HG03565 (cell line): ENCODE results near the gene CATSPERE.
A peak's percentile ranks its signal among the peaks of the same experiment; 100 is the strongest.
"Not testable (repeated sequence)": the region's sequence is repeated elsewhere in the genome, so short reads cannot be mapped to it uniquely, and the experiment has no call there.

ENCODE experiments used
- ATAC-seq: cut with Tn5 transposase; IDR thresholded peaks from one replicate; pipeline ENCODE4 v1.9.1; 2021; ENCODE audit warnings: mild to moderate bottlenecking, moderate library complexity; ENCODE audit not compliant: unreplicated experiment

CATSPERE gene

DNA sequence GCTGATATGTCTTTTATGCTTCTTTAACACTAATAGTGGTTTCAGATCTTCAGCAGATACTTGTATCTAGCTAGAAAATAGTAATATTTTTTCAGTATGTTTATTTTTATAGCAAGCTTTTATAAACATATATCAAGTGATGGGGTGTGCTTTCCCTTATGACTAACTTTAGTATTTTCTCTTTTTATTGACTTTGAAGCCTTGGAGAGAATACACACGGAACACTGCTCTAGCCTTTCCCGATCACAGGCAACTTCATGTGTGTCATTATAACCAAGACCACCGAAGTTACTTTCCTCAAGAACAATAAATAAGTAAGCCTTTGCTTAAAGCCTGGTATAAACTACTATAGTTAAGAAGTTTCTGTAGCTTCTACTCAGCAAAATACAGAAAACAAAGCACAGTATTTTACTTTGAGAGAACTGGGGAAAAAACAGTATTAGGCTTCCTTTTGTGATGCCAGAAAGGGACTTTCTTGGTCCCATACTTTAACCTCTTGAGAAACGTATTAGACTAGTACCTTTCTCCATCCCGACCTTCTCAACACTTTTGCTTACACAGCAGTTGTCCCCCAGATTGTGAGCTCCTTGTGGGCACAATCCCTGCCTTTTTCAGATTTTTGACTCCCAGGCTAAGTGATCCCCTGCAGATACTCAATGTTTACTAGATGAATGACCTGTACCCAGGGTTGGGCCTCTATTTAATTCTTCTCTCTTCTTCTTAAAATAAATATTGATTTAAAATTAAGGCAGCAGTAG is 12.6 kb upstream of the CATSPERE start:
- ATAC-seq: no peak

DNA sequence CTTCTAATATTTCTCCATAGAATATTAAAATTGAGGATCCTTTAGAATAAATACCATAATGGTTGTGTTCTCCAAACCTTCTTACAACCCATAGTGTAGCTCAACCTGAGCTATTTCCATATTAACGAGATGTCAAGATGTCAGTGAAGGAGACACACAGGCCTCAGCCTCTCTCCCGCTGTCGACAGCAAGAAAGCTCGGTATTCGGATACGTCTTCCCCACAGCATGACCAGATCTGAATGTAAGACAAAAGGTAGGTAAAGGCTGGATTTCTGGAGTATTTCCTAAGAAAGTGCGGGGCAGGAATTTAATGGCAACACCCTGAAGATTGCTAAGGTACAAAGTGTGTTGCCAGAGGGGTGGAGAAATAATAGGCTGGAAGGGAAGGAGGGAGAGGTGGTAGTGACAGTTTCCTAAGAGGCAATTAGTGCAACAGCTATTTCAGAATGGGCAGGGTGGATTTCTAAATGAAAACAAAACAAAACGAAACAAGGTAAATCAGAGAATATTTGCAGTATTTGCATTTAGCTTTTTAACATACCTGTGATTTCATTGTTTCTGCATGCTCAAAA is 11.1 kb upstream of the CATSPERE start:
- no peak for ATAC-seq

DNA sequence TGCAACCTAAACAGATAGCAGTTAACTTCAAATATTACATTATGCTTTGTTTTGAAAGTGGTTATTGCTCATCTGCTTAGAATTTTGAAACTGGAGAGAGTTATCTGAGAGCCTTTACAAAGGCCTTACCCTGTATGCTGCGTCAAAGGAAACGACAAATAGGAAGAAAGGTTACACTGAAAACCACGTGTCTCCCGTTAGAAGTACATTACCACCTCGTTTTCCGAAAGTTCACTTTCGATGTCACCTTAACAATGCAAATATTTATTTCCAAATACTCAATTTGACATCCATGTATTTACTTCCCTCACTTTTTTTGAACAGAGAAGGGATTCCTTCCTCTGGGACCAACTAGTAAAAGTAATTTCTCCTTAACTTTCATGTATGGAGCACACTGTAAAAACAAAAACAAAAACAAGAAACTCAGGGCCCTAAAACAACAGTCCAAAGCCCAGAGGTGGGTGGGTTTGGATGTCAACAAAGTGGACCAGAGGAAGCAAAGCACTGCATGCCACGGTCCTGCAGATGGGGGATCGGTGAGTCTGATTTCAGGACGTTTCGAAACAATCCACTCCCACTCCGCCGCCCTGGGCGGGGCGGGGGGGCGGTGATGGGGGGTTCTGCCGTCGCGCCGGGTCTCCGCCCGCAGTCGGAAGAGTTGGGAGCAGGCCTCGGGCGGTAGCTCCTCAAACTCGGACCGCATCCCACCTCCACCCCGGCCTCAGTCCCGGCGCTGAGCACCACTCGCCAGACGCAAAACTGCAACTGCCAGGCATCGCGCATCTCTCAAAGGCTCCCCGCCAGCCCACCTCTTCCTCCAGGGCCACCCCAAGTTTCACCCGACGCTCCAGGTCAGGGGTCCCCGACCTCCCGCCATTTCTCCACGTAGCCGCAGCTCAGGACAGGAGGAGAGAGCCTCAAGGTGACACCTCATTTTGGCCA is 10.2 kb upstream of the CATSPERE start:
- ATAC-seq: no peak

DNA sequence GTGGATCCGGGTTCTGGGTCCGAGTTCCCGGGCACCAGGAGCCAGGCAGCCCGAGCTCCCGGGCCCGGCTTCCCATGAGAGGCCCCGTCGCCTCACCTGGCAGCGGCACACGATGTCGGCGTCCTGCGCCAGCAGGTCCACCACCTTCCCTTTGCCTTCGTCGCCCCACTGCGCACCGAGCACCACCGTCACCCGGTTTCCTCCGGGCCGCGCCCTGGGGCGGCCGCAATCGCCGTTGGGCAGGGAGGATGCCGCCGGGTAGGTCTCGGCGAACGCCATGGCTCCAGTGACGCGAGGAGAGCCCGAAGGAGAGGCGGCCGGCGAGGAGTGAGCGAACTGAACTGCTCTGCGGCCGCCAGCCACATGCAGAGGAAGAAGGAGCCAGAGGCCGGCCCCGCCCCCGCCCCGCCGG is 9.5 kb upstream of the CATSPERE start, which contains the start of gene ADSS2:
TSS of gene ADSS2 (minus strand) at position 371 of the 412 bp plus-strand sequence. CDS start at position 279, 92 bp downstream.
- ATAC-seq: no peak

DNA sequence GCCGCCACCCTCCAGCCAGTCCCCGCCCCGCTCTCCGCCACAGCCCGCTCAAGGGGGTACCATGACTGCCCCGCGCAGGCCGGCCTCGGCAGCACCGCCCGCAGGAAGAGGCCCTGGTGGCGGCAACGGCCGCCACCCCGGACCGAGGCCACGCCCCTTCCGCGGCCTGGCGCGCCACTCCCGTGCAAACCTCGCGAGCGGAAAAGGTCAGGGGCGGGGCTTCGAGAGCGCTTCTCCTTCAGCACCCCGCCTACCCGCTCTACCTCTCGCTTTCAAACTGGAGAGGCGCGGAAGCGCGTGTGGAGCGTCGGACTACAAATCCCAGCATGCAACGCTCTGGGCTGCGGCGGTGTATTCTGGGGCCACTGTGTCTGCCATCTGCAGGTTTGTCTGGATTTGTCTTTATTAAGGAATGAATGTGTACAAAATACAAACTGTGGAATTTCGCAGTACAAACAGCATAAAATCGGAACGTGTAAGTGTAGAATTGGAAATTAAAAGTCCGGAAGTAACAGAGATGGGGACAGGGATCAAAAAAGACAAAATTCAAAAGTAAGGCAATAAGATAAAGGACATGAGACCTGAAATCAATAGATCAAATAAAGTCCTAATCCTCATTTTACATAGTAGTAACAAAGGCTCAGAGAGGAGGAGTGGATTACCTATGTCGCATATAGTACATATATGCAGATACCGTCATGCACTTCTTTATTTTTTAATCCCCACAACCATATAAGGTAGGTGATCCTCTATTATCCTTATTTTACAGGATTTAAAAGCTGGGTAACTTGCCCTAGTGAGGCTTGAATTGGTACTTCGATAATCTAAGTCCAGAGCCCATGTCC is 8.9 kb upstream of the CATSPERE start:
- ATAC-seq: peak; percentile 86

DNA sequence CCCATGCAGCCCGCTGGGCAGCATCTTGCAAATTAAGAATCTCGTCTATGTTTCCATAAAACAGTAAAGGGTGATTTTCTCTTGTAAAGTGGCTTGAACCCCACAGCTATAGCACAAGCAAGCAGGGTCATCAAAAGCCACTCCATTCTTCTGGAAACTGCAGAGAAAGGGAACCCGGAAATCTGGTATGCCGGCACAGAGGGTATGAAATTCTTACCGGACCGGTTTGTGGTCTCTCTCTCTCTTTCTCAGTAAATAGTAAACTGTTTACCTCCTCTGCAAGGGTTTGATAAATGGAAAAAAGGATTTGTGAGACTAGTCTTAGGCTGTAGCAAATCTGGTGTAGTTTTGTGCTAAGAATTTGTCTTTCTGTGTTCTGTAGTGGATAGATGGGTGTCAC is 6.7 kb upstream of the CATSPERE start:
- no peak for ATAC-seq

DNA sequence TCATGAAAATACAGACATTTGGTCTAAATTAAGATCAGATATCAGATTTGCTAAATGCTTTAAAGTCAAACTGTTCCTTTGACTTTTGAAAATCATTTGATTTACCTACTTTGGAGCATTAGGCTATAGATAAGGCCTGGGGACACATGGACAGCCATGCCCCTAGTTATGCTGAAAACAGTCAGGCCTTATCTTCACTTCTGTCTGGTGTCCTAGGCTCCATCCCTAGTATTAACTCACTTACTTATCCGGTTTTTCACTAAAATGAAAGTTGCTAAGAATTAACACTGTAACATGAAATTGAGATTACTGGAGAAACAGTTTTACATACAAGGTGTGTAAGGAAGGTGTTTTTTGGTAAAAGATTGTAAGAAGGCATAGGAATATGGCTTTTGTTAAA is 4.5 kb upstream of the CATSPERE start:
- ATAC-seq: no peak

DNA sequence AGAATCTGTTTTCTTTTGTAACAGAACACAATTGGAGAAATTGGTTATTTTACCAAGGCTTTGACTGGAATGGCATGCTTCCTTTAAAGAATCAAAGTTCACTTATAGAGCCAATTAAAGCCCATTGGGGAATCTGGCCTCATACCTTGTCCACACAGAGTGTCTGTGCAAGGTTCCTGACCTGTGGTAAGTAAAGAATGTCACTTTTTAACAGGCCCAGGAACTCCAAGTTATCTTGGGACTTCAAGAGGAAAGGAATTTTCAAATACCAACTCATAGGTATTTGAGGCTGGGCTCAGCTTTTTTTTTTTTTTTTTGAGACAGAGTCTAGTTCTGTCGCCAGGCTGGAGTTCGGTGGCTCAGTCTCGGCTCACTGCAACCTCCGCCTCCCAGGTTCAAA is 2.3 kb upstream of the CATSPERE start:
- no peak for ATAC-seq

DNA sequence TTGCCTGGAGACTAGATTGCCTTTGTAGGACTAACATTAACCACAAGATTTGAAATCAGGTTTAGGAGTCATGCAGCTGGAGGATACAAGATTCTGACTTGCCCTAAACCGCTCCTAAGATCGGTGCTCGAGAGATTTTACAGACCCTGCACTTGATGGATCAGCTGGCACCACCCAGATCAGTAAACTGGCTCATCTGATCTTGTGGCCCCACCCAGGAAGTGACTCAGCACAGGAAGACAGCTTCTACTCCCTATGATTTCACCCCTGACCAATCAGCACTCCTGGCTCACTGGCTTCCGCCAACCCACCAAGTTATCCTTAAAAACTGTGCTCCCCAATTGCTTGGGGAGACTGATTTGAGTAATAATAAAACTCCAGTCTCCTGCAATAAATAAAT is 876 bp upstream of the CATSPERE start:
- no peak for ATAC-seq

DNA sequence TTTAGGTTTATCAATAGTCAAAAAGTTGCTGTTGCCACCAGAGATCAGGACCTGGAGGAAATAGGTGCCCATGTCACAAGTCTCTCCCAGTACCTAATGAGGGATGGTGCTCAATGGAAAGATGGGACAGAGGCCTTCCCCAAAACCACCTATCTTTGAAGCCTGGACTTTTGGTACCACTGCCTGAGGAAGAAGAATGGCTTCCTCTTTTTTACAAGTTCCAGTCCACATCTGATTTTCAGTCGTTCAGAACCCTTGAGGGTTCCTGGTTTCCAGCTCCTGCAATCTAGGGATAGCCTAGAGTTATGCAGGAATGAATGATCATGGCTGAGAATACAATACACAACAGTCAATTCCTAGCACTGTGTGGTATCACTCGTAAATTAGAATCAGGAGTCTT is 5.7 kb downstream of the CATSPERE start:
- ATAC-seq: no peak

DNA sequence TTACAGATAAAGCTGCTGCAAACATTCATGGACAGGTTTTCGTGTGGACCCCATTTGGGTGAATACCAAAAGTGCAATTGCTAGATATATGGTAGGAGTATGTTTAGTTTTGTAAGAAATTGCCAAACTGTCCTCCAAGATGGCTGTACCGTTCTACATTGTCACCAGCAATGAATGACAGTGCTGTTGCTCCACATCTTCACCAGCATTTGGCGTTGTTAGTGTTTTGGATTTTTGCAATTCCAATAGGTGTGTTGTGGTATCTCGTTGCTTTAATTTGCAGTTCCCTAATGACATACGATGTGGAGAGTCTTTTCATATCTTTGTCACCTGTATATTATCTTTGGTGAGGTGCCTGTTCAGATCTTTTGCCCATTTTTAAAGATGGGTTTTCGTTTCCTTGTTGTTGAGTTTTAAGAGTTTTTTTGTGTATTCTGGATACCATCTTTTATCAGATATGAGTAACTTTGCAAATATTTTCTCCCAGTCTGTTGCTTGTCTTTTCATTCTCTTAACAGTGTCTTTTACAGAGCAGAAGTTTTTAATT is 12.1 kb downstream of the CATSPERE start:
- no peak for ATAC-seq

DNA sequence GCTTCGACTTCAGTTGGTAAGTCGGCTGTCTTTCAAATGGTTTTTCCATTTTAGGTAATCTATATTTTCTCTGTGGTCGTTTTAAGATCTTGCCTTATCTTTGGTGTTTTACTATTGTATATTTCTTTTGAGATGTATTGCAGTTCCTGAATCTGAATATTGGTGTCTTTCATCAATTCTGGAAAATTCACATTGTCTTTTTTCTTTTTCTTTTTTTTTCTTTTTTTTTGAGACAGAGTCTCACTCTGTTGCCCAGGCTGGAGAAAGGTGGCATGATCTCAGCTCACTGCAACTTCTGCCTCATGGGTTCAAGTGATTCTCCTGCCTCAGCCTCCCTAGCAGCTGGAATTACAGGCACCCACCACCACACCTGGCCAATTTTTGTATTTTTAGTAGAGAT is 23.9 kb downstream of the CATSPERE start:
- not testable (repeated sequence) for ATAC-seq

DNA sequence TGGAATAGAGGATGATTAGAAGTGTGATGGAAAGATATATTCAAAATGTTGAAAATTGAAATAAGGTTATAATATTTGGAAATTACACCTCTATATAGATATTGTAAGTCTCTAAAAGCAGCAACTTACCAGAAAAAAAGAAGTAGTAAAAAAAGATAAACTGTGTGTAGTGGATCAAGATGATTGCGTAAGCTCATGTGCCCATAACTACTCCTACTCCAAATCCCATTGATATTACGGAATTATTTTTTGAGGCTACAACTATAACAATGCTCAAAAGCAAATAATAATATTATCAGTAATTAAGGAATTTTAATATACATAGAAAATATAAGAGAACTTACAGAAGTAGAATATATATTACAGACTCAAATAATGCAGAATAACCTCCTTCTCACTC is 33.6 kb downstream of the CATSPERE start:
- ATAC-seq: no peak

DNA sequence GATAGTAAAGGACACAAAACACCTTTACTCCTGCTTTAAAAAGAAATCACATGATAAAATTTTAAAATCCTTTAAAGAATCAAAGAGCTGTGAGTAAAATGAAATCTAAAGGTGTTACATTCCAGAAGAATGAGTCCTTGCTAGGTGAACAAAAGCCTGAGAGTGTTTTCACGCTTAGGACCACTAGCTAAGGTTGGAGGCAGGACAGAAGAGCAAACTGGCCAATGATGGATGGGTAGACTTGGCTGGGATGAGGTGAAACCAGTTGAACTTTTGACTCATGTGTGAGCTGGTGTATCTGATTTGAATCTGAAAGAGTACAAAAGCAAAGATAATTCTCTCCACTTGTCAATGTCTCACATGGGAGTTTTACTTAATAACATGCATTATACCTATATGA is 35.1 kb downstream of the CATSPERE start:
- no peak for ATAC-seq

DNA sequence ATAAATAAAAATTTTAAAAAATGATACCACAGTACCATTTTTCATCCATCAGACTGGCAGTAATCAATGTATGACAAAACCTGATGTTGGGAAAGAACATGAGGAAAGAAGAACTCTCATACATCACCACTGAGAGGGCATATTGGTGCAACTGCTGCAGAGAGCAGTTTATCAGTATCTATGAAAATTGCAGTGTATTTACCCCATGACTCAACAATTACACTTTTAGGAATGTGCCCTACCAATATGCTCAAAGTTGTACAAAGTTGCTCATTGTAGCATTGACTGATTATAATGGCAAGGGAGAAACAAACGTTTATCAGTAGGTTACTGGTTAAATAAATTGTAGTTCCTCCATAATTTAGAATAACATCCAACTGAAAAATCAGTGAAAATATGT is 36.7 kb downstream of the CATSPERE start:
- no peak for ATAC-seq

DNA sequence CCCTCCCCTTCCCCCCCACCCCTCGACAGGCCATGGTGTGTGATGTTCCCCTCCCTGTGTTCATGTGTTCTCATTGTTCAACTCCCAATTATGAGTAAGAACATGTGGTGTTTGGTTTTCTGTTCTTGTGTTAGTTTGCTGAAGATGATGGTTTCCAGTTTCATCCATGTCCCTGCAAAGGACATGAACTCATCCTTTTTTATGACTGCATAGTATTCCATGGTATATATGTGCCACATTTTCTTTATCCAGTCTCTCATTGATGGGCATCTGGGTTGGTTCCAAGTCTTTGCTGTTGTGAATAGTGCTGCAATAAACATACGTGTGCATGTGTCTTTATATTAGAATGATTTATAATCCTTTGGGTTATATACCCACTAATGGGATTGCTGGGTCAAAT is 38.4 kb downstream of the CATSPERE start:
- not testable (repeated sequence) for ATAC-seq

DNA sequence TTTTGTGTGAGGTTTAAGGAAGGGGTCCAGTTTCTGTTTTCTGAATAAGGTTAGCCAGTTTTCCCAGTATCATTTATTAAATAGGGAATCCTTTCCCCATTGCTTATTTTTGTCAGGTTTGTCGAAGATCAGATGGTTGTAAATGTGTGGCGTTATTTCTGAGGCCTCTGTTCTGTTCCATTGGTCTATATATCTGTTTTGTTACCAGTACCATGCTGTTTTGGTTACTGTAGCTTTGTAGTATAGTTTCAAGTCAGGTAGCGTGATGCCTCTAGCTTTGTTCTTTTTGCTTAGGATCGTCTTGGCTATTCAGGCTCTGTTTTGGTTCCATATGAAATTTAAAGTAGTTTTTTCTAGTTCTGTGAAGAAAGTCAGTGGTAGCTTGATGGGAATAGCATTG is 39.4 kb downstream of the CATSPERE start:
- ATAC-seq: not testable (repeated sequence)

DNA sequence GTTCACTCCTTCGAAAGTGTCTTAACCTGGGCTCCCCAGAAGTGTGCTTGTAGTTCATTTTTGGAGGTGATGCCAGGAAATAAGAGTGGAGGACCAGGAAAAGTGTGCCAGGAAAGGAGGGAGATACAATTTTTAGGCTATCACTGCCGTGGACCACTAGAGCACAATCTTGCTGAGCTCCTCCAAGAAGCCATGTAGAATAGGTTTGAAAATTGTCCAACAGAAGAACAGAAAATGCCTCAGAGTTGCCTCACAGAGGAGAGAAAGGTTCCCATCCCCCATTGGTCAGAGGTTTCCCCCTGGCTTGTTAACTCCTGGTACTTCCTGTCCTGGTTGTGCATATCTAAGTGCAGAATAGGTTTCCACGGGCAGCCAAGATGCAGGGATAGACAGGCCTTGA is 41.6 kb downstream of the CATSPERE start:
- ATAC-seq: no peak

DNA sequence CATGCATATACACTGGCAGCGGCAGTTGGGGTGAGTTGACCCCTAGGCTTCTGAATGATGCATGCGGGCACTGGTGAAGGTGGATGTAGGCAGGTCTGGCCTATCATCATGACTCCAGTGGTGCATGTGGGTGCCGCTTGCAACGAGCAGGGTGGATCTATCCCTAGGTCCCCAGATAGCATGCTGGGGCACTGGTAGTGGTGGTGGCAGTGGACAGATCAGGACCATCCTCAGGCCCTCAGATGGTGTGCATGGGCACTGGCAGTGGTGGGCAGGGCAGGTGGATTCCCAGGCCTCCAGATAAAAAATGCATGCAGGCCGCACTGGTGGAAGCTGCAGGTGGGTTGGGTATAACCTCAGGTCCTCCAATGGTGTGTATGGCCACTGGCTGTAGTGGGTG is 52.4 kb downstream of the CATSPERE start:
- no peak for ATAC-seq

DNA sequence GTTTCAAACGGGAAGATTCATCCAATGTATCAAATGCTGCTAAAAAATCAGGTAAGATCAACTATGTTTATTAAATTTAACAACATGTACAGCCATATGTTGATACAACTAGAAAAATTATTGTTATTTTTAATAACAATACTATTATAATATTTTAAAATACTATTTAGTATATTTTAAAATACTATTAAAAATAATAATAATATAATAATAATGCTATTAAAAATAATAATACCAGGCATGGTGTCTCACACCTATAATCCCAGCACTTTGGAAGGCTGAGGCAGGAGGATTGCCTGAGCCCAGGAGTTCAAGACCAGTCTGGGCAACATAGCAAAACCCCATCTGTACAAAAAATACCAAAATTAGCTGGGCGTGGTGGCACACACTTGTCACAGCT is 54.6 kb downstream of the CATSPERE start:
- ATAC-seq: no peak
